ENCODE measurements around the gene SUGCT.

The SUGCT gene

GRCh38 chr7:40680657-40681056 is 545.9 kb downstream of the SUGCT start:
- DNase-seq = no peak
- ATAC-seq = peak; percentile 71

DNA sequence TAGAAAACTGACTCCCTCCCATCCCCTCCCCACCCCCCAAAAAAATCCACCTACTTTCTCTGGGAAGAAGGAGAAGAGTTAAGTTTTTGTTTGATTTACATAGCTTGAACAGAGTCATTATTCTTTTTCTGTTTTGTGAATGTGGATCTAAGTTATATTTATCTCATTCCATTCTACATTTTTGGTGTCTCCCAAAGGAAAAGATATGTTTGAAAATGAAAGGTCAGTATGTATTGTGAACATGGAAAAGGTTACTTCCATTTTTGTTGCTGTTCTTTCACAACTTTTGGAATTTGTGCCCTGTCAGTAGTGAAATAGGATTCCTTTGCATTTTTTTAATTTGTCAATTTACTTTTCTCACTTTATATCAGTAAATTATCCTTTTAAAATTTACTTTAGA is 547.9 kb downstream of the SUGCT start:
- no peak for DNase-seq

DNA sequence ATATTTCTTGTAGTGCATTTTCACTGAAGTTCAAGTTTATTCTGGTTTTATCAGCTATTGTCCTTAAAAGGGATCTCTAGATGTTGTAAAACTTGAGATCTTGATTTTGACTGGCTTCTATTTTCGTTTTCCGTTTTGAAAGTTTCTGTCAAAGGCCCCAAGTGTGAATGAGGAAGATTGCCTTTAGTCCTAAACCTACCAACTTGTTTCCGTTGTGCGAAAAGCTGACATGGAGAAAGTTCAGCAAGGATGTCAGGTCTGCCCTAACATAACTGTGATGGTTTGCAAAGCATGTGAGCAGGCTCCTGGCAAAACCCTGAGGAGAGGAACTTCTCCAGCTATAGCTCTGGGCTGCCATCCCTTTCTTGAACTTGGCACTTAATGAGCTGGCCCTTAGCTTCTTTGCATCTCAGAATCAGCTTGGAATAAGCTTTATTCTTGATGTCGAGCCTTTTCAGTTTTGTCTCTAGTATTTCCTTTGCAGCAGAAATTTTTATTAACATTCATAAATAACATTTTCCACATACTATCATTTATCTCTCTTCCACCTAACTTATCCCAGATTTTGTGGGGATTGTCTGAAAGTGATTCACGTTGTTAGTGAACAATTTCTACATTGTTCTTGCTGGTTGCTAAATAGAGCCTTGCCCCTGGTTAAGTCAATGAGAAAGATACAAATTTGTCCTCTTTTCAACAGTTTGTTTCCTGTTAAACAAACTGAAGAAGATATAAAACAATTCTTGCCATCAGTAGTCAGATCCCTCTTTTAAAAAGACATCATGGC is 559.4 kb downstream of the SUGCT start:
- DNase-seq = no peak
- ATAC-seq = no peak

More for the DNA sequence above, 547.9 kb downstream of the SUGCT start:
- ATAC-seq = no peak

- DNase-seq (no peak), ATAC-seq (no peak)
Observed at GRCh38 chr7:40694991-40695390, 560.2 kb downstream of the SUGCT start.

GRCh38 chr7:40697653-40698052 is 562.8 kb downstream of the SUGCT start:
- ATAC-seq (no peak), DNase-seq (no peak)

GRCh38 chr7:40698214-40698920 is 563.6 kb downstream of the SUGCT start:
- ATAC-seq = no peak
- DNase-seq = no peak

GRCh38 chr7:40698921-40699260 is 564.1 kb downstream of the SUGCT start:
- no peak for DNase-seq
- no peak for ATAC-seq

DNA sequence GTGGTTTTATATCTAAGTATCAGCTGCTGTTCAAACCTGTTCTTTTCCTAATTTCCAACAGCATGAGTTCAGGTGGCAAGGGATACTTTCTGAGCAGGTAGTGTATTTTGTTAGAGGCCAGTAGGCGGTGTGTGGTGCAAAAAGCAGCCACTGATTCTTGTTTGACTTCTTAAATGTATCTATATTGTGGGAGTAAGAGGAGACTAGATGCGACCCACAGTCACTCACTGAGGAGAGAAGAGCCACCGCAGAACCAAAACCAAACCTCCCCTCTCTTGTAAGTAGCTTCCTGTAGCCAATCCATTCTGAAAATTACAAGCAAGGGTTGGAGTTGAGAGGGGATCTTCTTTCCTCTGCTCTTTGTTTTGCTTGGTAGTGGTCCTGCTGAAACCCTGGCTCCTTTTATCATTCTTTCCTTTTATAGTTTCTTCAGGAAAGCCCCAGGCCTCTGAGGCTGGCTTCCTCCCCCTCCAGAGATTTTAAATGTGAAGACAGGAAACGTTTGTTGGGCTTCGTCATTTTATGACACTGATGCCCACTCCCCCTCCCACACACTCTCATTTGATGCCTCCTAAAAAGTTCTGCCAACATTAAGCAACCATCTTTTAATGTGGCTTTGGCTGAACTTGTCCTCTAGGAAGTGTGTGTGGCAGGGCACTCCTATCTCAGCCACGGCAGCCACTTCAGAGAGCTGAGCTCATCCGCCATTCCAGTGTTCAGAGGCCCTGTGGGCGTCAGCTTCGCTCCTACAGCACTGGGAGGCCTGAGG is 566.0 kb downstream of the SUGCT start:
- peak; percentile 62 for ATAC-seq
- DNase-seq = peak; percentile 34

DNA sequence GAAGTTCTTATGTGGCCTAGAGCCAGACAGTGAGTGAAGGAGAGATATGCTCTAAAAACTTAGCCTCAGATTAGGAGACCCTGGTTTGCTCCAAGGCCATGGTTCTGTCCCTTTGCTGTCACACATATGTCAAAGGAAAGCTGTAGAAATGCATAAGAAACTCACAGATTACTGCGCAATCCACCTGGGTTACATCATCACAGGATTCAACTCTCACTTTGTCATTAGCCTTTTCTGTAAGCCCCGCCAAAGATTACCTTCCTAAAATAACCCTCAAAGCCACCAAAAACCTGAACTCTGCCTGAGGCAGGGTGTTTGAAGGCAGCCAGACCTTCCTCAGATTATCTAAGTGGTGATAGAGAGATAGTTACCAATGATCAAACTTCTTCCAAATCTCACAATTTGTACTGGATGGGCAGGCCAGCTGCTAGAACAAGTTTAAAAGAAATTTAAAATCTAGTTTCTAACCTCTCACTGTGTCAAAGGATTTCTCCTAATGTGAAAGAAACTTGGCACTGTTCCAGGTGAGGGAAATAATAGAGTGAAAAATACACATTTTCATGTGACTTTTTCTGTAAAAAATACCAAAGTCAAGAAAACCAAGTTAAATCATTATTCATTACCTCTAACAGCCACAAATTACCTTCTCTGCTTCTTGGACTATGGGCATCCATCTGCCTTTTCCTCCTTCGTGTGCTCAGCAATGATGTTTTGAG is 567.2 kb downstream of the SUGCT start:
- DNase-seq (no peak), ATAC-seq (no peak)

DNA sequence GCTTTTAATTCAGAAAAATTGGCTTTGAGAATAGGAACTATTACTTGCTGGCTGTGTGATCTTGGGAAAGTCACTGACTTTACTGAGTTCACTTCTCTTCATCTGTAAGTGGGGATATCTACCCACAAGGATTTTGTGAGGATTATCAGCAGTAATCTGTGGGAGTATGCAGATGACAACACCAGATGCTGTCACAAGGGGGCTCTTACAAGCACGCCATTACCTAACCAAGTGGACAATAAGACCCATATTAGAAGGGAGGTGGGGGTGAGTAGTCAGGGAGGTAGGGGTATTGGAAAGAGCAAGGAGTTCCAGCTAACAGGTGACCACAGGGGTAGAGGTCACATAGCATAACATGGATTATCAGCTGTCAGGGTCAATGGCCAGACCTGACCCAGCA is 569.4 kb downstream of the SUGCT start:
- ATAC-seq (no peak), DNase-seq (no peak)

DNA sequence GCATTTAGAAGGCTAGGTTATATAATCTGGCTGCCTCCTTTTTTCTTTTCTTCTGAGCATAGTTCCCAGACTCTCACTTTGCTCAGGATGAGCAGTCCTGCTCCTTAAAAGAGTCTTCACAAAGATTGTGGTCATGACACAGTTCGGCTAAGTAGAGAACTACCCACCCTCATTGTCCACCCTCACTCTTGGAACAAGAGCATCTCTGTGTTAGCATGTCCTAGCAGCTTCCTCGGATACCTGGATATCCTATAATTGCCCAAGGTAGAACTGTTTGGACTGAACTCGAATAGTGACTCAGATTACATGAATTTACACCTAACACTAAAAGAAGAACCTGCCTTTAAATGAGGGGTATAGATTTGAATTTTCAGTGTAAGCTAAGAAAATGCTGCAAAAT is 572.0 kb downstream of the SUGCT start:
- DNase-seq = no peak
- ATAC-seq = no peak

DNA sequence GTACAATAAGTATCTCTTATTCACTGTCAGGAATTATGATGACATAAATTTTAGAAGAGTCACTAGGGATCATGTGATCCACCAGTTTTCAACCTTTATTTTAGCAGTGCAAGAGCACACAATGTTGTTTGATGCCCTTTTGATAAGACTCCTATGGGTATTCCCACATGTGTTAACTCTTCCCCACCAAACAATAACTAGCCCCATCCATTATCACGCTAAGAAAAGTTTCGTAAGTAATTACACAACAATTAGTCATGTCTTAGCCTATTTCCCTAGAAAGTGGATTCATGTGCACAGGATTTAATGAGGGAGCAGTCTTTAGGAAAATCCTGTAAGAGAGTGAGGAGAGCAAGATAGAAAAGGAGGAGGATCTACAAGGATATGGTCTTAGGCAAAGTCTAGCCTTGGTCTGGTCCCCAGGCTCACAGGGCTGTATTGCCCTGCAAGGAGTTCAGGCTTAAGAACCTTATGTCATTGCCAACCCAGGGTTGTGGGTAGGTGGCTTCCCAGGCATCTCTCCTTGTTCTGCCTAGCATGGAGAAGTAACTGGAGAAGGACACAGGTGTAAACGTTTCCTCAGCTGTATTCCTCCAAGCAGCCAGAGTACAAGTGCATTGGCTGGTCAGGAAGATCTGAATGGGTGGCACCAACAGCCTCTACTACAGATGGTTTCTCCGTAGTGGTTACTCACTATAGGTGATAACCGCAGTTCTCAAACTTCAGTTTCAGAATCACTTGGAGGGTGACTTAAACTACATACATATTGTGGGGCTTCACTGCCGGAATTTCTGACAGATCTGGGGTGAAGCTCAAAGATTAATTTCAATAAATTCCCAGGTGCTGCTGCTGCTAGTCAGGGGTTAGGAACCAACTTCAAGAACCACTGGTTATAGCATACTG is 574.5 kb downstream of the SUGCT start:
- no peak for DNase-seq
- ATAC-seq = peak; percentile 90

DNA sequence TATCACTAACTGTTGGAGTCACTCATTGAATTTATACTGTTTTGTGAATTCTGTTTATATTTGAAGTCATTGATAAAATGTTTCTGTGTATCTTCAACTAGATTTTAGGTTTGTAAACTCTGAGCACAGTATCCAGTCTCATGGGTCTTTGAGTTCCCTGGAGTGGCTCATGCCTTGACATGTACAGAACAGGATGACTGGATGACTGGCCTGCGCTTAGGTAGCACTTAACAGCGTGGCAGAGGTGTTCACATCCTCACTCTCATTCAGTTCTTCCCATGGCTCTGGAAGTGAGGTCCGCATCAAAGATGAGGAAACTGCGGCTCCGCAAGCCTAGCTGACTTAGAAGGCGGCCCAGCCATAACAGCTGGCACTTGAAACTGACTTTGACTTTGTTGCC is 576.9 kb downstream of the SUGCT start:
- DNase-seq (no peak), ATAC-seq (no peak)

- ATAC-seq (no peak), DNase-seq (no peak)
Observed at GRCh38 chr7:40714363-40715052, 579.7 kb downstream of the SUGCT start.

DNA sequence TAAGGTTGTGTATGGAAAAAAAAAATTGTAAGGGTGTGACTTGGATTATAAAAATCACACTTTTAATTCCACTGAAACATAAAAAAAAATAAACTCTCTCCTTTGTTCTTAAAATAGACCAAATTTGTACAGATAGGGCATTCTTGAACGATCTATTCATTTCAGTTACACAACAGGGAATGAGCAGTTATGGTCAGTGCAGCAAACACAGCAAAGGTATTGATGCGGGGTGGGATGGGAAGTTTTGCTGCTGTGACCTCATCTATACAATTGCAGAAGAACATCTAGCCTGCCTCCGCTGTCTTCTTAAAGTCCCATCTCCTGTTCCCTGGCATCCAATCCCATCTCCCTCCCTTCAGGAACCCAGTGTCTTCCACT is 580.2 kb downstream of the SUGCT start:
- DNase-seq (no peak), ATAC-seq (no peak)

GRCh38 chr7:40716052-40716451 is 581.2 kb downstream of the SUGCT start:
- DNase-seq (no peak), ATAC-seq (no peak)

DNA sequence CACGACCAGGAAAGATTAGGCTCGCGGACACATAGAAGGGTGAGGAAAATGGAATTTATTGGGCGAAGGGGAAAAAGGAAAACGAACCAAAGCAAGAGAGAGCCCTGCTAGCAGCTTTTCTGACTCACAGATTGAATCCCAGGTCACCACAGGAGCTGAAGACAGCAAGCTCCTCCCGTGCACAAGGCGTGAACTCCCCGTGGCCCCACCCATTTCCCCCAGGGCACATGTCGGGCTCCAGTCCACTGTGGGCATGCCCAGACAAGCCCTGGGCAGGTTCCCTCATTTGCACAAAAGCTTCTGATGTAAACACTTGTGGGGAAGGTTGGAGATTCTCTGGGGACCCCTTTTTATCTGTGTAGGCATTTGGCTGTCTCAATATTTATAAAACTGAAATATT is 582.4 kb downstream of the SUGCT start:
- ATAC-seq = no peak

DNA sequence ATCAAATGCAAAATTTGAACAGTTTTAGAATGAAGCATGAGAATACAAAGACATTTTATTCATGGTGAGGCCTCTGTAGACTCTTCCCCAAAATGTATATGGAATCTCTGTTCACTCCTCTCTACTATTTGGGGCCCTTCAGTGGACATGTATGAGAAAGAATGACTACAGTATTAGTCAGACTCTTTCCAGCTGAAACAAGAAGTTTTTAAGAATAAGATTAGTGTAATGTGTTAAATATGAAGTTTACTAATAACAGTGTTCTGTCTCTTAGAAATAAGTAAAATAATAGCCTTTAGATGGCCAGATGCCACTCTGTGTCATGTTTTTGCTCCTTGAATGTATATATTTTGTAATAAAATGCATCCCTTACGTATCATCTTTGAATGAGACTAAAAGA is 585.6 kb downstream of the SUGCT start:
- no peak for ATAC-seq
- no peak for DNase-seq

More for the DNA sequence above, 582.4 kb downstream of the SUGCT start:
- peak; percentile 34 for DNase-seq

- DNase-seq (no peak), ATAC-seq (no peak)
Observed at GRCh38 chr7:40721342-40721949, 586.6 kb downstream of the SUGCT start.

GRCh38 chr7:40722242-40722641 is 587.4 kb downstream of the SUGCT start:
- DNase-seq (no peak), ATAC-seq (no peak)
